Gastroesophageal sphincter (tissue), 3 donors: ENCODE measurements around the gene JAGN1.

Experiments
- POLR2A ChIP-seq, 2 donors: fragments of 450-650 bp; IDR thresholded peaks; one replicate each; pipeline ENCODE4 v1.6.1; 2017; ENCODE audit warnings: antibody characterized with exemption in 2 of 2, mild to moderate bottlenecking in 2 of 2, moderate library complexity in 1 of 2
- POLR2AphosphoS5 ChIP-seq: sonication (generic); formaldehyde crosslinking; IDR thresholded peaks from one replicate; pipeline ENCODE4 v1.6.1; 2017; ENCODE audit warnings: antibody characterized with exemption
- TF ChIP-seq, protein P1 (sequence below), 4 experiments: fragments of 200-600 bp in 2 of 4; fragments of 450-650 bp in 2 of 4; sonication (generic) in 1 of 4; IDR thresholded peaks; one replicate each; pipeline ENCODE4 v1.5.1; 2017 to 2019; ENCODE audit warnings: antibody characterized with exemption in 4 of 4, mild to moderate bottlenecking in 2 of 4, moderate library complexity in 2 of 4

DNA sequence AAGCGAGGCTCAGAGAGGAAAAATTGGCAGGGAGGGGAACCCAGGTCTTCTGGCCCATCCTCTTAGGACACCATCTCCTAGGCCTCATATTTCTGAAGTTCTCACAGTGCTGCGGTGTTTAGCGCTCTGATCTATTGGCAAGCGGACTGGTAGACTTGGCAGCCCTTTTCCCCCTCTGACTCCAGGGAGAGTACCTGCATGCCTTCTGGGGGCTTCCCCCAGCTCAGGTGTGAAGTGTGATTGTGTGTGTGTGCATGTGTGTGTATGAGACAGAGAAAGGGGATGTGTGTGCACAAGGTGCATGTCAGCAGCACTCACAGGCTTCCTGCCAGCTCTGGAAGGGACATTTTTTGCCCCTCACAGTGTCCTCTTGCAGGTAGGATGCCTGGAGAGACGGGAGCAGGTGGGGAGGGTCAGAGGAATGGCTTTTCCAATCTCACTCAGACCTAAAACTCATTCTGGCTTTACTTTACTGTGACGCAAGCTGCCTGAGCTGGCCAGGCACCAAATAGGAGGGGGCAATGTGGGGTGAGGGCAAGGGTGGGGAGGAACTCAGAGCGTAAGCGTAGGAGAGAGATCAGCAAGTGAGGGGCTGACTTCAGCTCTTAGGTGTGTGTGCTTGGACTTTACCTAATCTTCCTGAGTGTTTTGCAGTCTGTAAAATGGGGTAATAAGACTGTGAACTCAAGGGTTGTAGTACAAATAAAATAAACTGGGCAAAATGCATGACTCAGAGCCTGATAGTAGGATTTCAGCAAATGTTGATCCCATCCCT is 8.2 kb downstream of the JAGN1 start:
- TF ChIP-seq, protein P1, sequence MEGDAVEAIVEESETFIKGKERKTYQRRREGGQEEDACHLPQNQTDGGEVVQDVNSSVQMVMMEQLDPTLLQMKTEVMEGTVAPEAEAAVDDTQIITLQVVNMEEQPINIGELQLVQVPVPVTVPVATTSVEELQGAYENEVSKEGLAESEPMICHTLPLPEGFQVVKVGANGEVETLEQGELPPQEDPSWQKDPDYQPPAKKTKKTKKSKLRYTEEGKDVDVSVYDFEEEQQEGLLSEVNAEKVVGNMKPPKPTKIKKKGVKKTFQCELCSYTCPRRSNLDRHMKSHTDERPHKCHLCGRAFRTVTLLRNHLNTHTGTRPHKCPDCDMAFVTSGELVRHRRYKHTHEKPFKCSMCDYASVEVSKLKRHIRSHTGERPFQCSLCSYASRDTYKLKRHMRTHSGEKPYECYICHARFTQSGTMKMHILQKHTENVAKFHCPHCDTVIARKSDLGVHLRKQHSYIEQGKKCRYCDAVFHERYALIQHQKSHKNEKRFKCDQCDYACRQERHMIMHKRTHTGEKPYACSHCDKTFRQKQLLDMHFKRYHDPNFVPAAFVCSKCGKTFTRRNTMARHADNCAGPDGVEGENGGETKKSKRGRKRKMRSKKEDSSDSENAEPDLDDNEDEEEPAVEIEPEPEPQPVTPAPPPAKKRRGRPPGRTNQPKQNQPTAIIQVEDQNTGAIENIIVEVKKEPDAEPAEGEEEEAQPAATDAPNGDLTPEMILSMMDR (IDR thresholded peaks at IDR 0.05): no peak
- TF ChIP-seq POLR2A (IDR thresholded peaks at IDR 0.05): no peak
- TF ChIP-seq POLR2AphosphoS5: no peak
